Measurements from ENCODE around the gene PCBP1. TPM values are rescaled to one million over a fixed set of nuclear protein-coding genes. Genes with fewer than 3 reads are reported as not detected.
A peak's percentile ranks its signal among the peaks of the same experiment; 100 is the strongest.

The PCBP1 gene
- total RNA-seq, 4 donors from 2014 or later, result 200 to 256 (median 209) TPM

GRCh38 chr2:70080610-70081200 is 6.6 kb upstream of the PCBP1 start:
- ATAC-seq (ENCODE audit: low FRiP score), result no peak
- TF ChIP-seq CTCF (IDR thresholded peaks at IDR 0.05), result no peak
- DNase-seq (ENCODE audit: low spot score), result no peak

- ATAC-seq (ENCODE audit: low FRiP score) (no peak), DNase-seq (ENCODE audit: low spot score) (no peak)
- no peak for TF ChIP-seq CTCF (IDR thresholded peaks at IDR 0.05)
Measured at GRCh38 chr2:70081221-70081620, 6.1 kb upstream of the PCBP1 start.

GRCh38 chr2:70083344-70084156 is 3.7 kb upstream of the PCBP1 start:
- no peak for ATAC-seq (ENCODE audit: low FRiP score)
- no peak for TF ChIP-seq CTCF (IDR thresholded peaks at IDR 0.05)
- no peak for DNase-seq (ENCODE audit: low spot score)

- ATAC-seq (ENCODE audit: low FRiP score) (no peak), DNase-seq (ENCODE audit: low spot score) (no peak)
- TF ChIP-seq CTCF (IDR thresholded peaks at IDR 0.05), result no peak
Measured at GRCh38 chr2:70084973-70085710, 2.1 kb upstream of the PCBP1 start.

GRCh38 chr2:70085711-70086277 is 1.5 kb upstream of the PCBP1 start:
- ATAC-seq (ENCODE audit: low FRiP score), result no peak
- no peak for DNase-seq (ENCODE audit: low spot score)
- TF ChIP-seq CTCF (IDR thresholded peaks at IDR 0.05), result no peak

- ATAC-seq (ENCODE audit: low FRiP score), result peak; percentile 30
- DNase-seq (ENCODE audit: low spot score), result peak; percentile 53
- TF ChIP-seq CTCF (IDR thresholded peaks at IDR 0.05), result no peak
Measured at GRCh38 chr2:70086278-70086837, 919 bp upstream of the PCBP1 start.
